Measurements from ENCODE around the gene KCTD21.
A peak's percentile ranks its signal among the peaks of the same experiment; 100 is the strongest.

Gene KCTD21

GRCh38 chr11:78147807-78148206, 40.6 kb downstream of the KCTD21 start:
- H3K9ac ChIP-seq (ENCODE audit: low read depth, low read length, poor library complexity, severe bottlenecking): no peak overlapping the region
- no peaks in the 10 kb centered on the region for H3K4me1 ChIP-seq (ENCODE audit: insufficient read depth, low read length, poor library complexity, severe bottlenecking)
- no peaks in the 10 kb centered on the region for H3F3A ChIP-seq (ENCODE audit: low read depth)
- H3K36me3 ChIP-seq (ENCODE audit: insufficient read depth, low read length): no peaks in the 10 kb centered on the region
- H3K4me3 ChIP-seq (ENCODE audit: low read length, poor library complexity, severe bottlenecking): no peak overlapping the region
- H3K79me2 ChIP-seq (ENCODE audit: insufficient read depth, low read length): no peaks in the 10 kb centered on the region
- H3K4me2 ChIP-seq (ENCODE audit: low read depth, low read length, poor library complexity, severe bottlenecking): no peak overlapping the region
- H3K9me2 ChIP-seq (replicated peaks; ENCODE audit: low read depth, low read length): no peaks in the 10 kb centered on the region
- no peak for TF ChIP-seq EZH2phosphoT487 (IDR thresholded peaks at IDR 0.05; ENCODE audit: borderline replicate concordance)
- no peak for TF ChIP-seq CTCF (conservative IDR thresholded peaks at IDR 0.05; ENCODE audit: low read length)
- no peaks in the 10 kb centered on the region for H3K9me3 ChIP-seq (ENCODE audit: insufficient read depth, low read depth, low read length)
- H2AFZ ChIP-seq (ENCODE audit: low read length): no peak overlapping the region
- H4K20me1 ChIP-seq (ENCODE audit: insufficient read depth, low read length, poor library complexity, severe bottlenecking): no peaks in the 10 kb centered on the region
- H3K27me3 ChIP-seq (ENCODE audit: insufficient read depth, low read length, poor library complexity, severe bottlenecking): no peaks in the 10 kb centered on the region

- Histone ChIP-seq H3K27me3 (ENCODE audit: insufficient read depth, low read length, poor library complexity, severe bottlenecking) (no peaks in the 10 kb centered on the region), H3K4me1 (ENCODE audit: insufficient read depth, low read length, poor library complexity, severe bottlenecking) (no peaks in the 10 kb centered on the region), H3K79me2 (ENCODE audit: insufficient read depth, low read length) (no peaks in the 10 kb centered on the region), H4K20me1 (ENCODE audit: insufficient read depth, low read length, poor library complexity, severe bottlenecking) (no peaks in the 10 kb centered on the region), H3K9me2 (replicated peaks; ENCODE audit: low read depth, low read length) (no peaks in the 10 kb centered on the region), H3K9me3 (ENCODE audit: insufficient read depth, low read depth, low read length) (no peaks in the 10 kb centered on the region), H3F3A (ENCODE audit: low read depth) (no peaks in the 10 kb centered on the region), H2AFZ (ENCODE audit: low read length) (no peak overlapping the region), H3K4me3 (ENCODE audit: low read length, poor library complexity, severe bottlenecking) (no peak overlapping the region), H3K4me2 (ENCODE audit: low read depth, low read length, poor library complexity, severe bottlenecking) (no peak overlapping the region), H3K36me3 (ENCODE audit: insufficient read depth, low read length) (no peaks in the 10 kb centered on the region), H3K9ac (ENCODE audit: low read depth, low read length, poor library complexity, severe bottlenecking) (no peak overlapping the region)
- no peak for TF ChIP-seq CTCF (conservative IDR thresholded peaks at IDR 0.05; ENCODE audit: low read length)
- no peak for TF ChIP-seq EZH2phosphoT487 (IDR thresholded peaks at IDR 0.05; ENCODE audit: borderline replicate concordance)
These were observed 42.9 kb downstream of the KCTD21 start for GRCh38 chr11:78145511-78146025.

GRCh38 chr11:78140392-78141077, 47.9 kb downstream of the KCTD21 start:
- H3K36me3 ChIP-seq (ENCODE audit: insufficient read depth, low read length): no peaks in the 10 kb centered on the region
- H3K4me3 ChIP-seq (ENCODE audit: low read length, poor library complexity, severe bottlenecking): peak overlapping the region; percentile 89
- no peaks in the 10 kb centered on the region for H3K27me3 ChIP-seq (ENCODE audit: insufficient read depth, low read length, poor library complexity, severe bottlenecking)
- no peaks in the 10 kb centered on the region for H4K20me1 ChIP-seq (ENCODE audit: insufficient read depth, low read length, poor library complexity, severe bottlenecking)
- no peak overlapping the region for H2AFZ ChIP-seq (ENCODE audit: low read length)
- peaks cover 16% of the 10 kb centered on the region for H3K4me1 ChIP-seq (ENCODE audit: insufficient read depth, low read length, poor library complexity, severe bottlenecking)
- H3K4me2 ChIP-seq (ENCODE audit: low read depth, low read length, poor library complexity, severe bottlenecking): peak overlapping the region; percentile 85
- H3F3A ChIP-seq (ENCODE audit: low read depth): no peaks in the 10 kb centered on the region
- TF ChIP-seq EZH2phosphoT487 (IDR thresholded peaks at IDR 0.05; ENCODE audit: borderline replicate concordance) (no peak), CTCF (conservative IDR thresholded peaks at IDR 0.05; ENCODE audit: low read length) (no peak)
- H3K9me2 ChIP-seq (replicated peaks; ENCODE audit: low read depth, low read length): no peaks in the 10 kb centered on the region
- no peak overlapping the region for H3K9ac ChIP-seq (ENCODE audit: low read depth, low read length, poor library complexity, severe bottlenecking)
- no peaks in the 10 kb centered on the region for H3K9me3 ChIP-seq (ENCODE audit: insufficient read depth, low read depth, low read length)
- peaks cover 26% of the 10 kb centered on the region for H3K79me2 ChIP-seq (ENCODE audit: insufficient read depth, low read length)

Measured in Loucy (cell line).